Measurements from ENCODE around the gene IFT81. TPM values are rescaled to one million over a fixed set of nuclear protein-coding genes. Genes with fewer than 3 reads are reported as not detected.

The IFT81 gene
- total and polyA plus RNA-seq, 11 donors: 4.3 to 9.8 (median 8.5) TPM

- Histone ChIP-seq H3K27ac (peak overlapping the region in 1 of 12 donors; percentile 79), H3K27me3 (peaks cover 0 to 8% (median 0%) of the 10 kb centered on the region in 9 donors), H3K4me1 (peaks cover 0 to 19% (median 0%) of the 10 kb centered on the region in 12 donors), H3K36me3 (no peaks in the 10 kb centered on the region), H3K4me3 (no peak overlapping the region), H3K9me3 (no peaks in the 10 kb centered on the region)
- ATAC-seq (peak in 3 of 4 donors; percentile 39 to 52 (median 49)), DNase-seq (no peak)
- TF ChIP-seq POLR2A (IDR thresholded peaks at IDR 0.05) (no peak), CTCF (IDR thresholded peaks at IDR 0.05) (no peak)
- WGBS, 4 donors: 81 to 88% (median 85%) methylated on average over 5 of the region's 5 CpGs
- intact Hi-C loops (cut with DNase I): no loop called here
Observed at GRCh38 chr12:110088936-110089335, 35.2 kb upstream of the IFT81 start.

DNA sequence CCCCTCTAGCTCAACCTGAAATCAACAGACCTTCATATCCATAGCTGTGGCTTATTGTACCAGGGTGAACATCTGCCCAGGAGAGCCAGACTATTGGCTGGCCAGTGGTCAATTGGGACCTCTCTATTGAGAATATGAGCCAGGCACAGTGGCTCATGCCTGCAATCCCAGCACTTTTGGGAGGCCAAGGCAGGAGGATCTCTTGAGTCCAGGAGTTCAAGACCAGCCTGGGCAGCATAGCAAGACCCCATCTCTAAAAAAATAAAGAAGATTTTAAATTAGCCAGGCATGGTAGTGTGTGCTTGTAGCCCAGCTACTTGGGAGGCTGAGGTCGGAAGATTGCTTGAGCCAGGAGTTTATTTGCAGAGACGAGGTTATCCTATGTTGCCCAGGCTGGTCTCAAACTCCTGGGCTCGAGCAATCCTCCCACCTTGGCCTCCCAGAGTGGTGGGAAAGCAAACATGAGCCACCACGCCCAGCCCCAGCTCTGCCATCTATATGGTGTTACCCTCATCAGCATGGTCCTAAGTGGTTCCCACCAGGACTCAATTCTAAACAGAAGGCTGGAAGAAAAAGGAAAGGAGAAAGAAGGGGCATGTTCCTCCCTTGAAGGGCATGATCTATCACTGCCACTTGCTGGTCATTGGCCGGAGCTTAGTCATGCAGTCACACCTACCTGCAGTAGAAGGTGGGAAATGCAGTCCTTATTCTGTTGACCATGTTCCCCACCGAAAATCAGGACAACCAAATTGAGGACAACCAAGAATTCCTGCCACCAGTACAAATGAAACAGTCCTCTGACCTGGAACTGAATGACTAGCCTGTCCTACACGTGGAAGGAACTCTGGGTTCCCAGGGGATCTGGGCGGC is 33.7 kb upstream of the IFT81 start:
- Histone ChIP-seq H3K4me1 (peaks cover 0 to 19% (median 0%) of the 10 kb centered on the region in 12 donors), H3K27me3 (peaks cover 0 to 8% (median 0%) of the 10 kb centered on the region in 9 donors), H3K4me3 (no peak overlapping the region), H3K27ac (no peak overlapping the region), H3K36me3 (no peaks in the 10 kb centered on the region), H3K9me3 (no peaks in the 10 kb centered on the region)
- ATAC-seq (no peak), DNase-seq (no peak)
- intact Hi-C loops (cut with DNase I): loop anchor here in 2 of 10 donors (10.0 kb wide), 2 partner anchors 134 to 514 kb away; no protein-coding TSS in a partner anchor
- no peak for TF ChIP-seq CTCF (IDR thresholded peaks at IDR 0.05)
- TF ChIP-seq POLR2A (IDR thresholded peaks at IDR 0.05): no peak
- 72 to 80% (median 77%) methylated on average over 8 of the region's 8 CpGs for WGBS, 4 donors

- no peak for TF ChIP-seq CTCF (IDR thresholded peaks at IDR 0.05)
- TF ChIP-seq POLR2A (IDR thresholded peaks at IDR 0.05): no peak
Observed at GRCh38 chr12:110091136-110091711, 32.9 kb upstream of the IFT81 start.

More at GRCh38 chr12:110091136-110091711, 32.9 kb upstream of the IFT81 start:
- 54 to 79% (median 61%) methylated on average over 3 of the region's 3 CpGs for WGBS, 4 donors
- no peaks in the 10 kb centered on the region for H3K9me3 ChIP-seq
- intact Hi-C loops (cut with DNase I): loop anchor here in 2 of 10 donors (10.0 kb wide), 2 partner anchors 134 to 514 kb away; no protein-coding TSS in a partner anchor
- peaks cover 0 to 8% (median 0%) of the 10 kb centered on the region in 9 donors for H3K27me3 ChIP-seq
- no peak for ATAC-seq
- peaks cover 0 to 16% (median 0%) of the 10 kb centered on the region in 12 donors for H3K4me1 ChIP-seq
- no peak overlapping the region for H3K4me3 ChIP-seq
- DNase-seq: no peak
- H3K36me3 ChIP-seq: no peaks in the 10 kb centered on the region
- no peak overlapping the region for H3K27ac ChIP-seq
